ENCODE data around the gene BIN2.
"Not testable (repeated sequence)": the region's sequence is repeated elsewhere in the genome, so short reads cannot be mapped to it uniquely, and the experiment has no call there.

The BIN2 gene

DNA sequence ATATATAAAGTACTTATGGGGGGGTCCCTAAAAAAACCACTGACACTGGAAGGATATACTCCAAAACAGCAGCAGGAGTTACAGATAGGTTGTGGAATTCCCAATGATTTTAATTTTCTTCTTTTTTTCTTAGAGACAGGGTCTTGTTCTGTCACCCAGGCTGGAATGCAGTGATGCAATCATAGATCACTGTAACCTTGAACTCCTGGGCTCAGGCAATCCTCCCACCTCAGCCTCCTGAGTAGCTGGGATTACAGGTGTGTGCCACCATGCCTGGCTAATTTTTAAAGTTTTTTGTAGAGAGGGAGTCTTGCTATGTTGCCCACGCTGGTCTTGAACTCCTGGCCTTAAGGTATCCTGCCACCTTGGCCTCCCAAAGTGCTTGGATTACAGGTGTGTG, 64.4 kb downstream of the BIN2 start:
- not testable (repeated sequence) for DNase-seq (ENCODE audit: low read depth)

DNA sequence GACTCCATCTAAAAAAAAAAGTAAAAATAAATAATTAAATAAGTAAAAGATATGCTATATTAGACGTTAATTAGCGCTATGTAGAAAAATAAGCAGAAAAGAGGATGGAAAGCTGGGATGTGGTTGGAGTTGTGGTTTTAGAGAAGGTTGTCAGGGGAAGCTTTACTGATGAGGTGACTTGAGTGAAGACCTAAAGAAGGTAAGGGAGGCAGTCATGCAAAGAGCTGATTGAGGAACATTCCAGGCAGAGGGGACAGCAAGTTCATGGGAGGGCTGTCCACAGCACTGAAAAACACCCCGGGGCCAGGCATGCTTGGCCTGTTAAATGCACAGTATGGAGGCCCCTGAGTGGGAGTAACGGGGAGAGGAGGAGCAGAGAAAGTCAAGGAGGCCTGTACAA, 69.4 kb downstream of the BIN2 start:
- no peak for DNase-seq (ENCODE audit: low read depth)

GRCh38 chr12:51253276-51253675, 70.7 kb downstream of the BIN2 start:
- DNase-seq (ENCODE audit: low read depth), result no peak

DNA sequence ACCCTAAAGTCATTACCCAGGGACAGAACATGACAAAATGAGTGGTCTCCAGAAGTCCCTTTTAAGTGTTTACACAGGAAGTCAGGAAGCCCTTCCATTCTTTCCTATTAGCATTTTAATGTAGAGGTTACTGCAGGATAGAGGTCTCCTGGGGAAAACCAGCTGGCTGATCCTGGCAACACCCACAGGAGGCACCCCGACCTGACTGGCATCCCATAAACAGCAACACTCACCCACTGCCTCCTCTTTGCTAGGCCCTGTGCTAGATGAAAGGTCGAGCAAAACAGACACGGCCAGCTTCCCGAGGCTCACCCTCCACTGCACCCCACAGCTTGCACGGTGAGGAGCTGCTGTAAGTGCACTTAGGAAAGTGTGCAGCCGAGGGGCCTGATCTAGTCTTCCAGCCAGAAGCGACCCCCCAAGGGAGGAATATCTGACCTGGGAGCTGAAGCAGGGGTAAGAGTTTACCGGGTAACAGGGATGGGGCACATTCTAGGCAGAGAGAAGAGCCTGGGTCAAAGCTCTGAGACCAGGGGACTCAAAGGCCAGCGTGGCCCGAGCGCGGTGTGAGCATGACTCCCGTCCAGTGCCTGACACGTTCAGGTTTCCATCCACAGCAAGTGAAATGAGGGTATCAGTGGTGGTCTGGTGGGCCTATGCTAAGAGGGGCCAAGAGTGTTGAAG, 76.3 kb downstream of the BIN2 start:
- no peak for DNase-seq (ENCODE audit: low read depth)

GRCh38 chr12:51246254-51246853, 77.6 kb downstream of the BIN2 start:
- DNase-seq (ENCODE audit: low read depth), result peak; percentile 62

DNA sequence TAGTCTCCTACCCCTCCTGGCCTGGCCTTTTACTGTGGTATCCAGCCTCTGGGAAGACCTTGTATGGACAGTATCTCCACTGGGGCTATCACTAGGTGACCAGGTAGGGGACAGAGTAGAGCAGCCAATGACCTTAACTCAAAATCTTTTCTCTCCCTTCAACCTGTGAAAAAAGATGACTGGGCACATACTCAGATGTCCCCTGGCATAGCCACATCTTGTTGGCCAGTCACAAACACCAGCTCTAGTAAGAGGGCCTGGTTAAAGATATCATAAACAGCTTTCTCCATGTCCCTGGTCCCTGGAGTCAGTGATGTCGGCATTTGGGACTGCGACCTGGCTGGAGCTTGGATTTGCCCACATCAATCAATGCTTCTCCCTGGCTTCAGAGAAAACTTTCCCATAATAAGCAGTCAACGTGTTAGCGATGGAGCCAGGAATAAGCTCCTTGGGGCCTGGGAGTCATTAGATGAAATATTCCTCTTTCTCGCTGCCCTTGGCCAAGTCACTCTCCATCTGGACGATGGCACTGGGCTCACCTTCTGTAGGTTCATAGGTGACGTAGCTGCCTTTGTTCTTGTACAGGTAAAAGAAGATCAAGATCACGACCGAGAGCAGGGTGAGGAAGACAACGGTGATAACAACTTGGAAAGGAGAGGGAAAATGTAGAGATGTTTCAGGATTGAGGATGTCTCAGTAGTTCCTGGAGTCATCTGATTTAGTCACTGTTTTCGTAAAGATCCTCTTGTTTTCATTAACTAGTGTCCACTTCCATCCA, 78.3 kb downstream of the BIN2 start:
- DNase-seq (ENCODE audit: low read depth), result no peak

DNA sequence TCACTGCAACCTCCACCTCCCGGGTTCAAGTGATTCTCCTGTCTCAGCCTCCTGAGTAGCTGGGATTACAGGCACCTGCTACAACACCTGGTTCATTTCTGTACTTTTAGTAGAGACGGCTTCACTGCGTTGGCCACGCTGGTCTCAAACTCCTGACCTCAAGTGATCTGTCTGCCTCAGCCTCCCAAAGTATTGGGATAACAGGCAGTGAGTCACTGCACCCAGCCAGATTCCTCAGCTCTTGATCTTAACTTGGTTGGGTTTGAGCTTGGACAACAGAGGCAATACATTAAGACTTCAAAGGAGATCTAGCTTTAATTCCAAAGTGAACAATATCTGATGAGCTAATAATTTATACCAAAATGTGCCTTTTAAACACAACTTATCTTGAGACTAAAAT, 79.7 kb downstream of the BIN2 start:
- peak; percentile 56 for DNase-seq (ENCODE audit: low read depth)

- DNase-seq (ENCODE audit: low read depth), result no peak
Observed at GRCh38 chr12:51242876-51243275, 81.1 kb downstream of the BIN2 start.

DNA sequence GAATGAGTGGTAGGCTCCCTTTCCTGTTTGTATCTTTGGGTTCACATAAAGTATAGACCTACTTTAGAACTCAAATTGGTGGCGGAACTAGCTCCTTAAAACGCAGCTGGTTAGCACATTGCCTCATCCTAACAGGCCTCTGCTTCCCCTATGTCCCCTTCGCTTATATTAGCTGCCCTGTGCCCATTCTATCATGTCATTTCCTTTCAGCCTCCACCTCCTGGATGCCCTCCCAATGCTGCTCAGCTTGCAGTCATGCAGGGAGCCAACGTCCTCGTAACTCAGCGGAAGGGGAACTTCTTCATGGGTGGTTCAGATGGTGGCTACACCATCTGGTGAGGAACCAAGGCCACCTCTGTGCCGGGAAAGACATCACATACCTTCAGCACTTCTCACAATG, 81.9 kb downstream of the BIN2 start:
- no peak for DNase-seq (ENCODE audit: low read depth)

- peak; percentile 49 for DNase-seq (ENCODE audit: low read depth)
Observed at GRCh38 chr12:51240971-51241370, 83.0 kb downstream of the BIN2 start.

- DNase-seq (ENCODE audit: low read depth), result peak; percentile 94
Observed at GRCh38 chr12:51238510-51239334, 85.3 kb downstream of the BIN2 start, which contains the start of gene DAZAP2. Gene DAZAP2 (plus strand): TSS chr12:51238826. CDS start chr12:51238908, 82 bp downstream.

DNA sequence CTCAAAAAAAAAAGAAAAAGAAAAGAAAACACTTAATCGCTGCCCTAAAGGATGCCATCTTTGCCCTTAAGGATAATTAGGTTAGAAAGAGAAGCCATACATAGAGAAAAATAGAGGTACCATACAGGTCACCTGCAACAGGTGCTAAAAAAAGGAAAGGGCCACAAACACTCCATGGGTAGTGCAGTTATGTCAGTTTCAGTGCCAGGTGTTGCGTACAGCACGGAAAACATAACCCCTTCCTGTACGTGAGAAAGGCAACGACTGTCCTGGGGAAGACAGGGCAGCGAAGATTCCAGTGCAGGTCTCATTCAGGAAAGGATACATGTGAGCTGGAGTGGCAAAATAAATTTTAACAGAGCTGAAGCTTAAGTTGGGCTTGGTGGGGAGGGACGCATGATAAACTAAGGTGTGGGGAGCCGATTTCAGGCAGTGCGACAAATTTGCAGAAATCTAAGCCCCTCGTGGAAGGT, 85.9 kb downstream of the BIN2 start:
- no peak for DNase-seq (ENCODE audit: low read depth)

GRCh38 chr12:51234530-51234929, 89.4 kb downstream of the BIN2 start:
- DNase-seq (ENCODE audit: low read depth), result no peak

GRCh38 chr12:51232642-51233041, 91.3 kb downstream of the BIN2 start:
- DNase-seq (ENCODE audit: low read depth), result no peak

Measured in iris pigment epithelial cell (primary cell).